Hepatocyte (in vitro differentiated cells): ENCODE measurements around the gene BCKDK. TPM values are rescaled to one million over a fixed set of nuclear protein-coding genes. Genes with fewer than 3 reads are reported as not detected.
"Not testable (repeated sequence)": the region's sequence is repeated elsewhere in the genome, so short reads cannot be mapped to it uniquely, and the experiment has no call there.

Source experiments
- DNase-seq: peaks from one replicate; pipeline ENCODE4 v3.0.0-alpha.2; 2016; ENCODE audit warnings: low spot score
- H2AFZ ChIP-seq: fragments of 200-600 bp; sonication (generic); 2 replicates; pipeline ENCODE4 v1.6.0; 2016; ENCODE audit warnings: antibody characterized with exemption, mild to moderate bottlenecking
- H3K27ac ChIP-seq: fragments of 200-600 bp; sonication (generic); 2 replicates; pipeline ENCODE4 v1.5.1; 2016; ENCODE audit warnings: mild to moderate bottlenecking
- H3K27me3 ChIP-seq: fragments of 200-600 bp; sonication (generic); 2 replicates; pipeline ENCODE4 v1.6.1; 2016
- H3K36me3 ChIP-seq: fragments of 200-600 bp; sonication (generic); replicated peaks from 2 replicates; pipeline ENCODE4 v1.5.1; 2016; ENCODE audit warnings: low read depth; ENCODE audit not compliant: insufficient read depth
- H3K4me1 ChIP-seq: fragments of 200-600 bp; sonication (generic); 2 replicates; pipeline ENCODE4 v1.5.1; 2016; ENCODE audit warnings: mild to moderate bottlenecking, moderate library complexity; ENCODE audit not compliant: insufficient read depth
- H3K4me2 ChIP-seq: fragments of 200-600 bp; sonication (generic); 2 replicates; pipeline ENCODE4 v1.6.0; 2016
- H3K4me3 ChIP-seq: fragments of 200-600 bp; sonication (generic); 2 replicates; pipeline ENCODE4 v1.5.1; 2016; ENCODE audit warnings: mild to moderate bottlenecking
- H3K79me2 ChIP-seq: fragments of 200-600 bp; sonication (generic); 2 replicates; pipeline ENCODE4 v1.6.0; 2017; ENCODE audit warnings: mild to moderate bottlenecking
- H3K9me2 ChIP-seq: fragments of 200-600 bp; sonication (generic); replicated peaks from 2 replicates; pipeline ENCODE4 v1.6.0; 2017; ENCODE audit warnings: mild to moderate bottlenecking; ENCODE audit not compliant: insufficient read depth
- H3K9me3 ChIP-seq: fragments of 200-600 bp; sonication (generic); 2 replicates; pipeline ENCODE4 v1.5.1; 2016; ENCODE audit warnings: low read depth, mild to moderate bottlenecking
- H4K20me1 ChIP-seq: fragments of 200-600 bp; sonication (generic); 2 replicates; pipeline ENCODE4 v1.6.0; 2016; ENCODE audit warnings: mild to moderate bottlenecking; ENCODE audit not compliant: insufficient read depth, poor library complexity, severe bottlenecking
- EZH2 ChIP-seq: fragments of 200-600 bp; sonication (generic); IDR thresholded peaks from 2 replicates; pipeline ENCODE4 v1.6.1; 2016; ENCODE audit warnings: antibody characterized with exemption, mild to moderate bottlenecking, borderline replicate concordance
- EZH2phosphoT487 ChIP-seq: fragments of 200-600 bp; sonication (generic); IDR thresholded peaks from one replicate; pipeline ENCODE4 v1.6.1; 2018; ENCODE audit warnings: antibody characterized with exemption, mild to moderate bottlenecking, low read depth, moderate library complexity; ENCODE audit not compliant: unreplicated experiment, severe bottlenecking
- WGBS: methylation state at CpG from one replicate; pipeline ENCODE4 v1.1.6; 2016; ENCODE audit warnings: low lambda C conversion rate; ENCODE audit errors: missing lambda C conversion rate; 5-methylcytosine and 5-hydroxymethylcytosine counted together
- polyA plus RNA-seq: library from polyadenylated mRNA; unstranded; fragments of >200 nt; fragmentation: Nextera tagmentation; extraction: Ambion mirVana; gene quantifications from 2 replicates; pipeline ENCODE4 v1.2.1, GENCODE V29; 2016
- total RNA-seq: library from RNA; depleted of rRNA; stranded (reverse); fragments of >200 nt; gene quantifications from 2 replicates; pipeline ENCODE4 v1.2.3, GENCODE V29; 2014
- TF ChIP-seq, protein P1 (sequence below): fragments of 200-600 bp; sonication (generic); IDR thresholded peaks from 2 replicates; pipeline ENCODE4 v1.5.1; 2016; ENCODE audit warnings: antibody characterized with exemption, mild to moderate bottlenecking; ENCODE audit not compliant: poor library complexity

Gene BCKDK
- total and polyA plus RNA-seq, 2 experiments from 2014 or later: 27.3 to 75.2 TPM

DNA sequence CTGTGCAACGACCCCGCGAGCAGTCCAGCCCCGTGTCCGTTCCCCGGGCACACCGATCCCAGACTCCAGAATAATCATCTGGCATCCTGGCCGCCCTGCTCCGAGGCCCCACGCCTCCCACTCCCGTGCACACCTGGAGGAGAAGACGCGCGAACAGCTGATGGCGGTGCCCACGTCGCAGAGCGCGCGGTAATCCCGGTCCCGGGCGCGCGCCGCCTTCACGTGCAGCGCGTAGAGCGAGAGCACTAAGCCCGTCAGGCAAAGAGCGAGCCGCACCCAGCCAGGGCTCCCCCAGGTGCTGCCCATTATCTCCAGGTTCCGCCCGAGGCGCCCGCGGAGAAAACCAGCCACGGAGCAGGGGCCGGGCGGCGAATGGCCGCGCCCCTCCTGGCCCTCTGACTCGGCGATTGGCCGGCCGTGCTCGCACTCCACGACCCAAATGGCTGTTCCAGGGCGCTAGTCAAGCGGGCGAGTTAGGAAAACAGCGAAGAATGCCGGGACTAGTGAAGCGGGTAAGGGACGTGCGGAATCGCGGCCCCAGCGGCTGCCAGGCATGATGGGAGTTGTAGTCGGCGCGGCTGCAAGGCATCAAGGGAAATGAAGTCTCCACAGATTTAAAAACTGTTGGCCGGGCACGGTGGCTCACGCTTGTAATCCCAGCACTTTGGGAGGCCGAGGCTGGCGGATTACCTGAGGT lies 13.6 kb upstream of the BCKDK start, which contains the start of gene VKORC1:
VKORC1 (minus strand) TSS at position 374 of the 697 bp plus-strand sequence; CDS start at position 306, 68 bp downstream.
- H3K79me2 ChIP-seq: peaks cover 14% of the 10 kb centered on the region
- TF ChIP-seq, protein P1, sequence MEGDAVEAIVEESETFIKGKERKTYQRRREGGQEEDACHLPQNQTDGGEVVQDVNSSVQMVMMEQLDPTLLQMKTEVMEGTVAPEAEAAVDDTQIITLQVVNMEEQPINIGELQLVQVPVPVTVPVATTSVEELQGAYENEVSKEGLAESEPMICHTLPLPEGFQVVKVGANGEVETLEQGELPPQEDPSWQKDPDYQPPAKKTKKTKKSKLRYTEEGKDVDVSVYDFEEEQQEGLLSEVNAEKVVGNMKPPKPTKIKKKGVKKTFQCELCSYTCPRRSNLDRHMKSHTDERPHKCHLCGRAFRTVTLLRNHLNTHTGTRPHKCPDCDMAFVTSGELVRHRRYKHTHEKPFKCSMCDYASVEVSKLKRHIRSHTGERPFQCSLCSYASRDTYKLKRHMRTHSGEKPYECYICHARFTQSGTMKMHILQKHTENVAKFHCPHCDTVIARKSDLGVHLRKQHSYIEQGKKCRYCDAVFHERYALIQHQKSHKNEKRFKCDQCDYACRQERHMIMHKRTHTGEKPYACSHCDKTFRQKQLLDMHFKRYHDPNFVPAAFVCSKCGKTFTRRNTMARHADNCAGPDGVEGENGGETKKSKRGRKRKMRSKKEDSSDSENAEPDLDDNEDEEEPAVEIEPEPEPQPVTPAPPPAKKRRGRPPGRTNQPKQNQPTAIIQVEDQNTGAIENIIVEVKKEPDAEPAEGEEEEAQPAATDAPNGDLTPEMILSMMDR: no peak
- H4K20me1 ChIP-seq: no peaks in the 10 kb centered on the region
- no peaks in the 10 kb centered on the region for H3K27me3 ChIP-seq
- 1% methylated on average over 67 of the region's 69 CpGs for WGBS
- peak within 1 kb of the TSS; percentile 93 for H3K4me2 ChIP-seq
- H3K4me3 ChIP-seq: peak within 1 kb of the TSS; percentile 10
- no peaks in the 10 kb centered on the region for H3K9me2 ChIP-seq
- H3K4me1 ChIP-seq: no peaks in the 10 kb centered on the region
- H3K9me3 ChIP-seq: no peaks in the 10 kb centered on the region
- H3K36me3 ChIP-seq: no peaks in the 10 kb centered on the region
- peak within 1 kb of the TSS; percentile 71 for H3K27ac ChIP-seq
- H2AFZ ChIP-seq: peak within 1 kb of the TSS; percentile 25
- DNase-seq: peak; percentile 95

DNA sequence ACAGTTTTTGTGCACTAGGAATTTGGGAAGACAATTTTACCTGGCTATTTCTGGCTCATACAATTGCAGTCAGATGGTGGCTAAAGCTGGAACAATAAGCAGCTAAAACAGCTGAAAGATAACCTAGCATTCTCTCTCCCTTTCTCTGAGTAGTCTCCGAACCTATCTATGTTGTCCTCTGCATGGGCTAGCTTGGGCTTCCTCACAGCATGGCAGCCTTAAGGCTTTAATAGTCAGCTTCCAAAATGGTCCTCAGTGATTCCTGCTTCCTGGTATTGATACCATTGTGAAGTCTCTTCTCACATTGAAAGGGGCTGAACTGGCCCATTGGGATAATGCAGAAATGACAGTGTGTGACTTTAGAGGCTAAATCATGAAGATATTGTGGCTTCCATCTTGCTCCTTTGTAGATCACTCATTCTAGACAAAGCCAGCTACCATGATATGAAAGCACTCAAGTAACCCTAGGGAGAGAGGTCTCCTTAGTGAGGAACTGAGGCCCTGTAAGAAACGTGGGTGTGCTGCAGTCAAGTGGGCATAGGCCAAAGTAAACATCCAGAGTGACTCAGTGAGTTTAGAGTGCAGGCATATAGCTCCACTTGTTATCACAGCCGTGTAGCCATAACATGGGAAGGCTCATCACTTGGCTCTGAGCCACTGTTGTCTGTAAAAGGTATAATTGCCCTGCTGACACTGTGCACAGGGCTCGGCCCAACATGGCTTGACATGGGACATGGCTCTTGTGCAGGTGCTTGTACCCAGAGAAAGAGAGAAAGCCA lies 8.1 kb upstream of the BCKDK start:
- Histone ChIP-seq H3K79me2 (no peaks in the 10 kb centered on the region), H3K36me3 (no peaks in the 10 kb centered on the region), H3K4me3 (no peak overlapping the region), H2AFZ (no peak overlapping the region), H3K4me1 (no peaks in the 10 kb centered on the region), H3K27ac (no peak overlapping the region), H3K9me2 (no peaks in the 10 kb centered on the region), H4K20me1 (no peaks in the 10 kb centered on the region), H3K27me3 (no peaks in the 10 kb centered on the region), H3K9me3 (no peaks in the 10 kb centered on the region), H3K4me2 (no peak overlapping the region)
- no peak for DNase-seq
- 67% methylated on average over 4 of the region's 4 CpGs for WGBS
- TF ChIP-seq EZH2phosphoT487 (no peak), EZH2 (no peak)
- TF ChIP-seq, protein P1: no peak

DNA sequence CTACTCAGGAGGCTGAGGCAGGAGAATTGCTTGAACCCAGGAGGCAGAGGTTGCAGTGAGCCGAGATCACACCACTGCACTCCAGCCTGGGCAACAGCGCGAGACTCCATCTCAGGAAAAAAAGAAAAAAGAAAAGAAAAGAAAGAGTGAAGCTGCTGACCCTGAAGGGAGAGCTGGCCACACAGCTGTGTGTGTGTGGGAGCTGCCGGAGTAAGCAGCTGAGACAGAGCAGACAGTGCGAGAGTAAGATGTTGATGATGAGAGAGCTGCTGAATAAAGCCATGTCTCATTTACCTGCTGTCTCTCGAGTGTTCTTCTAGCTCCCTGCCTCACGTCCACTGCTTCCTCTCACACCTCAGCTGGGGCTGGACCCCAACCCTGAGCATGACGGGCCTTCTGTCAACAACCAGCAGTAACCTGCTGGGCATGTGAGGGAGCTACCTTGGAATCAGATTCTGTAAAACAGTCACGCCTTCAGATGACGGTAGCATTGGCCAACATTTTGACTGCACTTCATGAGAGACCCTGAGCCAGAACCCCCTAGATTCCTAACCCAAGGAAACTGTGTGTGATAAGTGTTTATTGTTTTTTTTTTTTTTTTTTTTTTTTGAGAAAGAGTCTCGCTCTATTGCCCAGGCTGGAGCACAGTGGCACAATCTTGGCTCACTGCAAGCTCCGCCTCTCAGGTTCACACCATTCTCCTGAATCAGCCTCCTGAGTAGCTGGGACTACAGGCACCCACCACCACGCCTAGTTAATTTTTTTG lies 7.1 kb upstream of the BCKDK start:
- not testable (repeated sequence) for H3K79me2 ChIP-seq, H3K4me1 ChIP-seq, H2AFZ ChIP-seq, H3K36me3 ChIP-seq, H3K27me3 ChIP-seq, H3K4me2 ChIP-seq, H3K4me3 ChIP-seq, H4K20me1 ChIP-seq, H3K9me2 ChIP-seq, H3K27ac ChIP-seq, H3K9me3 ChIP-seq
- 79% methylated on average over 13 of the region's 13 CpGs for WGBS
- peak; percentile 5 for DNase-seq
